Left lung (tissue), 14 donors: ENCODE results near the gene CTAGE6. TPM values are rescaled to one million over a fixed set of nuclear protein-coding genes. Genes with fewer than 3 reads are reported as not detected.
"Not testable (repeated sequence)": the region's sequence is repeated elsewhere in the genome, so short reads cannot be mapped to it uniquely, and the experiment has no call there.

ENCODE experiments used
- ATAC-seq: fragments of 200-7000 bp; cut with Tn5 transposase; one replicate; pipeline ENCODE4 v1.9.1; 2020; ENCODE audit warnings: moderate library complexity
- DNase-seq, 4 donors: peaks; one replicate each; pipeline ENCODE4 v3.0.0-alpha.2; 2013 to 2020
- H3K27ac ChIP-seq, 2 donors: fragments of 200-600 bp; sonication (generic) in 1 of 2; one replicate each; pipeline versions ENCODE4 v1.5.0 to v1.8.0; 2020 to 2021
- H3K27me3 ChIP-seq, 2 donors: fragments of 200-600 bp; sonication (generic) in 1 of 2; one replicate each; pipeline versions ENCODE4 v1.5.0 to v1.8.0; 2020 to 2021
- H3K36me3 ChIP-seq, 2 donors: fragments of 200-600 bp; sonication (generic) in 1 of 2; one replicate each; pipeline versions ENCODE4 v1.5.0 to v1.8.0; 2020 to 2021
- H3K4me1 ChIP-seq, 2 donors: fragments of 200-600 bp; one replicate each; pipeline ENCODE4 v1.8.0; 2021
- H3K4me3 ChIP-seq, 2 donors: fragments of 200-600 bp; sonication (generic) in 1 of 2; one replicate each; pipeline versions ENCODE4 v1.5.0 to v1.8.0; 2020 to 2021; ENCODE audit warnings: mild to moderate bottlenecking in 1 of 2
- H3K9me3 ChIP-seq, 2 donors: fragments of 200-600 bp; sonication (generic) in 1 of 2; one replicate each; pipeline versions ENCODE4 v1.5.0 to v1.8.0; 2020 to 2021
- intact Hi-C, 2 donors: fragments of 100-400 bp; cut with DNase I; formaldehyde crosslinking; loops; one replicate each; pipeline versions ENCODE4 v1.11.2 to v1.14.2; 2022
- long read RNA-seq, 12 donors: library from polyadenylated mRNA in 2 of 12; unstranded in 2 of 12; transcript quantifications; one replicate each; pipeline ENCODE4 v2.0.0 and lab custom pipeline, GENCODE V29; 2019 to 2026
- polyA plus RNA-seq, 6 donors: library from polyadenylated mRNA; unstranded; fragments of 120-200 nt; gene quantifications; one replicate each; pipeline ENCODE4 v1.2.1, GENCODE V29; 2013; ENCODE audit not compliant: insufficient read length in 6 of 6
- total RNA-seq, 2 donors: library from RNA; stranded (reverse); fragmentation: NEBNext Ultra II Directional; extraction: Animal tissue kit (Norgen Biotek cat#: 25700); gene quantifications; one replicate each; pipeline ENCODE4 v1.2.1, GENCODE V29; 2021
- donor health status: DM: no; HTN: yes; CAD: no.
- donor health status: DM: no; HTN: no; CAD: no.

CTAGE6 gene, protein sequence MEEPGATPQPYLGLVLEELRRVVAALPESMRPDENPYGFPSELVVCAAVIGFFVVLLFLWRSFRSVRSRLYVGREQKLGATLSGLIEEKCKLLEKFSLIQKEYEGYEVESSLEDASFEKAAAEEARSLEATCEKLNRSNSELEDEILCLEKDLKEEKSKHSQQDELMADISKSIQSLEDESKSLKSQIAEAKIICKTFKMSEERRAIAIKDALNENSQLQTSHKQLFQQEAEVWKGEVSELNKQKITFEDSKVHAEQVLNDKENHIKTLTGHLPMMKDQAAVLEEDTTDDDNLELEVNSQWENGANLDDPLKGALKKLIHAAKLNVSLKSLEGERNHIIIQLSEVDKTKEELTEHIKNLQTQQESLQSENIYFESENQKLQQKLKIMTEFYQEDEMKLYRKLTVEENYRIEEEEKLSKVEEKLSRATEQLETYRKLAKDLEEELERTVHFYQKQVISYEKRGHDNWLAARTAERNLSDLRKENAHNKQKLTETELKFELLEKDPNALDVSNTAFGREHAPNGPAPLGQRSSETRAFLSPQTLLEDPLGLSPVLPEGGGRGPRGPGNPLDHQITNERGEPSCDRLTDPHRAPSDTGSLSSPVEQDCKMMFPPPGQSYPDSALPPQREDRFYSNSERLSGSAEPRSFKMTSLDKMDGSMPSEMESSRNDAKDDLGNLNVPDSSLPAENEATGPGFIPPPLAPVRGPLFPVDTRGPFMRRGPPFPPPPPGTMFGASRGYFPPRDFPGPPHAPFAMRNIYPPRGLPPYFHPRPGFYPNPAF
- total RNA-seq, result under 1 TPM; 0.79 to 0.97 TPM
- polyA plus RNA-seq, result under 1 TPM in 3 of 6 donors, not detected in 3; 0.10 to 0.27 (median 0.23) TPM
- long read RNA-seq, donor 1, result 0 reads
- long read RNA-seq, donor 2, partial matches to known transcripts, result 0 of 1 reads
- long read RNA-seq, donor 2, other reads (novel, unspliced or antisense), result 0 of 1 reads
- long read RNA-seq, donor 3, result 0 reads
- long read RNA-seq, donor 4, partial matches to known transcripts, result 0 of 1 reads
- long read RNA-seq, donor 4, other reads (novel, unspliced or antisense), result 1 of 1 reads
- long read RNA-seq, donor 5, result 0 reads
- long read RNA-seq, donor 6, partial matches to known transcripts, result 0 of 1 reads
- long read RNA-seq, donor 6, other reads (novel, unspliced or antisense), result 0 of 1 reads
- long read RNA-seq, donor 7, result 0 reads
- long read RNA-seq, donor 8, result 0 reads
- long read RNA-seq, donor 9, result 0 reads
- long read RNA-seq, donor 10, result 0 reads
- long read RNA-seq, donor 11, result 0 reads
- long read RNA-seq, donor 12, partial matches to known transcripts, result 0 of 1 reads
- long read RNA-seq, donor 12, other reads (novel, unspliced or antisense), result 0 of 1 reads

DNA sequence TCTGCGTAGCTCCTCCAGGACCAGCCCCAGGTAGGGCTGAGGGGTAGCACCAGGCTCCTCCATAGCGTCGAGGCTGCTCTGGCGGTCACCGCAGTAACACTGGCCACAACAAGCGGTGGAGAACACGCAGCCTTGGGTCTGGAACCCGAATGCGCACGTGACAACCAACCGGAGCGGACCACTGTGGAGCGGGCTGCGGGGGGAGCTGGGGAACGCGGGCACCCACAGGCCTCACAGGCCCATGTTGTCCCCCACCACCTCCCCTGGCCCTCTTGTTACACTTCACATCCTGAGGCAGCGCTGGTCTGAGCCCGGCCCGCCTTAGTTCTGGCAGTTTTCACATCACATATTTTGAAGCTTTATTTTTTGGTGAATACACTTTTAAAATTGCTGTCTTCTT lies at the start of gene CTAGE6:
TSS of gene CTAGE6 (minus strand) at position 101 of the 400 bp plus-strand sequence. CDS start at position 63, 38 bp downstream.
- ATAC-seq, H3K27me3 ChIP-seq, H3K9me3 ChIP-seq, H3K4me3 ChIP-seq, H3K27ac ChIP-seq, intact Hi-C loops, DNase-seq, H3K4me1 ChIP-seq, H3K36me3 ChIP-seq: not testable (repeated sequence)

DNA sequence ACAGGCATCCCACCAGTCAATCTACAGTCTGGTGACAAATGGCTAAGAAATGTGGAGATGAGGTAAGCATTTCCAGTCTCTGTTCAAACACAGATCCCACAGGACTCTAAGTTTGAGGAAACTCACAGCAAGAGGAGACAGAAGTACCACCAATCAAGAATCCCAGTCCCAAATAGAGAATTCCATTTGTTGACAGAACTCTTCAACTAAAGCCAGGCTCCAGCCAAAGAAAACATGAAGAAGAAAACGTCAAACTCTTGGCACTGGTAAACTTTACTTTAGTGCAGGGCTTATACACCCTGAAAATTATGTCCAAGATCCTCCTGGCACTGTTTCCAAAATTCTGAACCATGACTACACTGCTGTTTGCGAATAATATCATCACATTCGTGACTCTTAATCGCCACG lies 49.2 kb upstream of the CTAGE6 start:
- H3K9me3 ChIP-seq, H3K4me1 ChIP-seq, H3K27ac ChIP-seq, intact Hi-C loops, DNase-seq, H3K4me3 ChIP-seq, H3K27me3 ChIP-seq, H3K36me3 ChIP-seq: not testable (repeated sequence)
- peak; percentile 82 for ATAC-seq

DNA sequence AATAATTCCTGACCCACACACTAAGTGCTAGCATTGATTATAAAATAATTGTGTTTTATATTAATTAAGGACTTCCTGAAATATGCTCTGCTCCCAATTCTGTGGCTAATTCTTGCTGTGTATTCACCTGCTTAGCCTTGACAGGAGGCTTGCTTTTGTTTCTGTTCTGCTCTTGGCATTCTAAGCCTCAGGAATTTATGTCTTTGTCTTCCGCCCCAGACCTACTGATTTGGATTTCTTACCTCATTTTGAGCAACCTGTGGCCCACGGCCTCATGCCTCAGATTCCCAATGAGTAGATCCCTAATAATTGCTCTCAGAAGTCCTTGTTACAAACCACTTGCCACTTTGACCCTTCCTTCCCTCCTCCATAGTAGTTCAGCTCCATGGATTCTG lies 40.4 kb upstream of the CTAGE6 start:
- intact Hi-C loops, H3K27ac ChIP-seq, H3K9me3 ChIP-seq, H3K36me3 ChIP-seq, H3K4me1 ChIP-seq, ATAC-seq, H3K27me3 ChIP-seq, H3K4me3 ChIP-seq, DNase-seq: not testable (repeated sequence)

DNA sequence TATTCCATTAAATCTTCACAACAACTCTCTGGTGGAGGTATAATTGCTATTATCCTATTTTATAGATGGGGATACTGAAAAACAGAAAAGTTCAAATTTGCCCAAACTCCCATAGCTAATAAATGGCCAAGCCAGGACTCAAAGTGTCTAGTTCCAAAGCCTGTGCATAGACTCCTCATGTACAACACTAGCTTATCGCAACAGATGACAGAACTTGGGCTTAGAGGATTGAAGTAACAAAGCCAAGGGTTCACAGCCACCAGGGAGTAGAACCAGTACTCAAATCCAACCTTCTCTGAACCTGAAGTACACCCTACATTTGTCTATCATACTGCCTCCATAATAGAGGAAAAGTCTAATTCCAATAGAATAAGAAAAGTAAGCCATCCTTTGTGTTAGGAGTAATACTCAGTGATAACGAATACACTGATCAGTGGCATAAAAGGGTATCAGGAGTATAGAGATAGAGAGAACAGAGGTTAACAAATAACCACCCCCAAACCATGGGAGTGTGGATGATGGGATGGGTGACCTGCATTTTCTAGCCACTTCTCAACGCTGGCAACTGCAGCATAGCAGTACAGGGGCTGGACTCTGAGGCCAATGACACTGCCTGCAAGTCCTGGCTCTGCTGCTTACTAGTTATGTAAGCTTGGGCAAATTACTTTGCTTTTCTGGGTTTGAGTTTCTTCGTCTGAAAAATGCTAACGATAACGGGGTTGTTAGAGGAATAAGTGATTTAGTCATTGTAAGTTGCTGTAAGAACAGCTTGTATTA lies 39.8 kb upstream of the CTAGE6 start:
- intact Hi-C loops, result not testable (repeated sequence)

DNA sequence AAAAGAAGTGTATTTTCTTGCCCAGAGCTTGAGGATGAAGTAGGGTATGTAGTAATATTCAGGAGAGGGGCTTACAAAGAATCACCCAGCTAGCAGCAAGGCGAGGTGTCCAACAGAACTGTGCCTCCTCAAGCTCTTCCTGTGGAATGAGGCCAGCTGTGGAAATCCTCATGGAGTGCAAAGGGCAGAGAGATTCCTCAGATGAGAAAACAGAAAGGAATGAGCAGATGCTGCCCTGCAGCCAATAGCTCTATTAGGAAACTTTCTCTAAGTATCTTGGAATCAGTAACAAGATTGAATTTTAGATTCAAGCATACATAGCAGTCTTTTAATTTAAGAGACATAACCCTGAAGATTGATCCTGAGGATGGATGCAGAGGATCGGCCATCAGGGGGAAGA lies 38.2 kb upstream of the CTAGE6 start:
- H3K4me1 ChIP-seq, H3K36me3 ChIP-seq, H3K27ac ChIP-seq, DNase-seq, H3K27me3 ChIP-seq, H3K4me3 ChIP-seq, intact Hi-C loops, H3K9me3 ChIP-seq: not testable (repeated sequence)
- peak; percentile 43 for ATAC-seq

More for the DNA sequence above, 39.8 kb upstream of the CTAGE6 start:
- not testable (repeated sequence) for H3K27ac ChIP-seq, ATAC-seq, H3K27me3 ChIP-seq, H3K9me3 ChIP-seq, H3K4me1 ChIP-seq, H3K36me3 ChIP-seq, H3K4me3 ChIP-seq
- DNase-seq, result peak in 1 of 4 donors; percentile 22

DNA sequence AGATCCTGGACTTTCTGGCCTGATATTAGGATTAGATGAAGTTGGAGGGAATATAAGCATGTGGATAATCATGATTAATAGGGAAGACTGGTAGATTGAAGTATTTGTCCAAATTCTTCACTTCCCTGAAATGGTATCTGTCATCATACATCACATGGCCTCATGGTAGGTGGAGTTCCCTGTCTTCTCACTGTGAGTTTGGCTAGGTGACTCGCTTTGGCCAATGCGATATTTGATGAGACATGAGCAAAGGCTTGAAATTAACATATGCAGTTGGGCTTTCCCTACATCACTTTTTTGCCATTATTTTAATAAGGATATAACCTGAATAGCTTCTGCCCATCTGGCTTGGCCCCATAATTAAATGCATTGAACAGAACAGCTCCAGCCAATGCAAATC lies 35.1 kb upstream of the CTAGE6 start:
- H3K36me3 ChIP-seq, H3K4me3 ChIP-seq, H3K27ac ChIP-seq, H3K9me3 ChIP-seq, H3K27me3 ChIP-seq, ATAC-seq, DNase-seq, intact Hi-C loops, H3K4me1 ChIP-seq: not testable (repeated sequence)

DNA sequence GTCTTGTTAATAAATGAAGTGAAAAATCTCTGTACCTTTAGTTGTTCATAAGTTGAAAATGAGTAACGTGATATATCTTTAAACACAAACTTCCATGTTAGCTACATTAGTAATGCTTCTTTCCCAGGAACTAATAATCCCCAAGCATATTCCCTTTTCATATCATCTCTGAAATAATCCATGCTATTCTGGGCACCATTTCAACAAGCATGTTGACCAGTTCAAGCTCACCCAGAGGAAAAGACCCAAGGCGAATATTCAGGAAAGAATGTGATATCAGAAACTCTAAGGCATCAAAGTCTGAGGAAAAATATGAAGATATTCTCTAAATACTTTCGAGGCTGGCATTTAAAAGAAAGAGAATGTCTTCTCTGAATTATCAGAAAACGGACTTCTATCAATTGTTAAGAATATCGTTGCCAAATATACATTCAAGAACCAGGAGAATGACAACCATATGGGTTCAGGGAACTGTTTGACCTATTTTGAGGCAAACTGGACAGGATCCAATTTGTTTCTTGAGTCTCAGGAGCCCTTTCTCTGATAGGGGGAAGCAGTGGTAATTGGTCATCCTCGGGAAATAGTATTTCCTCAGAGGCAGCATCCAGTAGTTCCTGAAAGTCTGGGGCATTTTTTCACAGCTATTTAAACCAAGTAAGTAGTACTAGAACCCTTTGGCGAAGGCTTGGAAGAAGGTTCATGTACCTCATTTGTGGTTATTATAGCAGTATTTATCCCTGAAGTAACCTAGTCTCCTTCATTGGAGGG lies 28.1 kb upstream of the CTAGE6 start:
- H3K4me1 ChIP-seq, H3K27me3 ChIP-seq, intact Hi-C loops, H3K4me3 ChIP-seq, H3K27ac ChIP-seq, ATAC-seq, H3K9me3 ChIP-seq, H3K36me3 ChIP-seq, DNase-seq: not testable (repeated sequence)

DNA sequence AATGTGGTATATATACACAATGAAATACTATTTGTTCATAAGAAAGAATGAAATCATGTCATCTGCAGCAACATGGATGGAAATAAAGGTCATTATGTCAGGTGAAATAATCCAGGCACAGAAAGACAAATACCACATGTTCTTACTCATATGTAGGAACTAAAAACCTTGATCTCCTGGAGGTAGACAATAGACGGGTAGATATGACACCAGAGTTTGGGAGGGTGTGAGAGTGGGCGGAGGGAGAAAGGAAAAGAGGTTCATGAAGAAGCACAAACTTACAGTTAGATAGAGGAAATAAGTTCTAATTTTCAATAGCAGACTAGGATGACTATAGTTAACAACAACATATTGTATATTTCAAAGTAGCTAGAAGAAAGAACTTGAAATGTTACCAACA lies 22.1 kb upstream of the CTAGE6 start:
- H3K36me3 ChIP-seq, ATAC-seq, H3K27ac ChIP-seq, DNase-seq, H3K4me3 ChIP-seq, intact Hi-C loops, H3K9me3 ChIP-seq, H3K27me3 ChIP-seq, H3K4me1 ChIP-seq: not testable (repeated sequence)

DNA sequence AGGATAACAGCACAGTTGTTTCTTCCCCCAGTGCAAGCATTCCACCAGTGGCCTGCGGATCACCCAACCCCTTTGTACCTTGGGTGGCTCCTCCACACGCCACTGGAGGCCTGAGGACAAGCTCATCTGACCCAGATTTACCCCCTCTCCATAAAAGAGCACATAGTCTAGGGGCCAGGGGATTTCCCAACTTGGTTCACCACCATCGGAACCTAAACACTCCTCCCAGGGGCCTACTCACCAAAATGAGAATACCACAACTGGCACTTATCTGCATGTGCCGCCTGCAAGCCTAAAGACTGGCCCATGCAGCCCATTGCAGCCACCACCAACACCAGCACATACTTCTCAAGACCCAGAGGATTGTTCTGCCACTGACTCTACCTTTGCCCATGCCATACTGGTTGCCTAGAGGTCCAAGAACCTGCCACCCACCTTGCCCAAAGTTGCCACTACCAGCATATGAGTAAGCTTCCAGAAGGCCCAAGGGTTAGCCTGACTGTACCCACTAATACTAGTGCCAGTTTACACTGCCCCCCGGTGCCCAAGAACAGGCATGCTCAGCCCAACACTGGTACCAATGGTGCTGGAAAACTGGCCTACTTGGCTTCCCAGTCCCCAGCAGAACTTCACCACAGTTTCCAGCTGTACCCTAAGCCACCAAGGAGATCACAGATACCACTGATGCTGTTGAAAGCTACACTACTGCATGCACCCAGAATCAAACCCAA lies 15.4 kb upstream of the CTAGE6 start:
- H3K36me3 ChIP-seq, intact Hi-C loops, ATAC-seq, H3K9me3 ChIP-seq, H3K4me1 ChIP-seq, H3K27me3 ChIP-seq, H3K27ac ChIP-seq, H3K4me3 ChIP-seq, DNase-seq: not testable (repeated sequence)

DNA sequence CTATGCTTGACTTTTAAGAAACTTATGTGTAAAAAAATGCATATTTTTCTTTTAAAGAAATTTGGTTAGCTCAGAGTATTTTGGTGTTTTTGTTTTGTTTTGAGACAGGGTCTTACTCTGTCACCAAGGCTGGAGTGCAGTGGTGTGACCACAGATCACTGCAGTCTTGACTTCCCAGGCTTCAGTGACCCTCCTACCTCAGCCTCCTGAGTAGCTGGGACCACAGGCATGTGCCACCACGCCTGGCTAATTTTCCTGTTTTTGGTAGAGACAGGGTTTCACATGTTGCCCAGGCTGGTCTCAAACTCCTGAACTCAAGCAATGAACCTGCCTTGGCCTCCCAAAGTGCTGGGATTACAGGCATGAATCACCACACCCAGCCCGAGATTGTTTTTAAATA lies 10.0 kb upstream of the CTAGE6 start:
- H3K4me1 ChIP-seq, H3K27me3 ChIP-seq, intact Hi-C loops: not testable (repeated sequence)

DNA sequence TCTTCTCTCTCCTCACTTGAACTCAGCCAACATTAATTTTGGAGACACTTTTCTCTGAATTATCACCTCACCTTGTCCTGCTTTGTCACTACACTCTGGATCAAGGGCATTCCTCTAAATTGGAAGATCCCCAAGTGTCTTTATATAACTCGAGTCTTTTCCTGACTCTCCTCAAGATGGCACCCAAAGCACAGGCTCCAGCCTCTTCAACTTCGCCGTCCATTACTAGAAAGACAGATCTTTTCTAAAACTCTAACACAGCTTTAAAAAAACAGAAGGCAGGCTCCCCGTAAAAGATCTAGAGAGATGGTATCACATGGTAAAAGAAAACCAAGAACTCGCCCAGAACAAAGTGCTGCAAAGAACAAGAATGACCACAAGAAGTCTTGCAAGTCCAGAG lies 8.2 kb upstream of the CTAGE6 start:
- H3K36me3 ChIP-seq, H3K27me3 ChIP-seq, H3K27ac ChIP-seq, DNase-seq, H3K4me1 ChIP-seq, intact Hi-C loops, H3K9me3 ChIP-seq, H3K4me3 ChIP-seq: not testable (repeated sequence)
- peak; percentile 86 for ATAC-seq

More for the DNA sequence above, 10.0 kb upstream of the CTAGE6 start:
- DNase-seq, H3K27ac ChIP-seq, H3K9me3 ChIP-seq, ATAC-seq, H3K4me3 ChIP-seq, H3K36me3 ChIP-seq: not testable (repeated sequence)
